CD4-positive, alpha-beta T cell treated with Interleukin-15 for 4 hours (primary cell): Measurements from ENCODE around the gene PLN.

Source experiments
- DNase-seq: peaks from one replicate; pipeline ENCODE4 v3.0.0-alpha.2; 2020; ENCODE audit warnings: low spot score

The PLN gene

DNA sequence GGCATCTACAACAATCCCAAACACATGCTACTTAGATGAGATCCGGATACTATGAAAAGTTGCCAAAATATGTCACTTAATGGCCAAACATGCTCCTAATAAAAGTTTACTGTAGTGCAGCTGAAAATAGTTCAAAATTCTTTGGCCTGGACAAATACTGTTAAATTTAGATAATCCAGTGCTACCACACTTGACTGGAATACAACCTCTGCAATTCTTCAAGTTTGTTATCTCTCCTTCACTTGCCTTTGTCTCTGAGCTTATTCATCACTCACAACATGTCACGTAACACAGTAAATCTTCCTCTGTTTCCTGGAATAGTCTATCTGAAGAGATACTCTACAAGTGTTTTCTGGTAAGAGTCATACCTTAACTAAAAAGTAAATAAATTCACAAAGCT lies 10.5 kb upstream of the PLN start:
- DNase-seq: no peak

GRCh38 chr6:118542184-118542952 lies 5.7 kb upstream of the PLN start:
- DNase-seq: no peak

DNA sequence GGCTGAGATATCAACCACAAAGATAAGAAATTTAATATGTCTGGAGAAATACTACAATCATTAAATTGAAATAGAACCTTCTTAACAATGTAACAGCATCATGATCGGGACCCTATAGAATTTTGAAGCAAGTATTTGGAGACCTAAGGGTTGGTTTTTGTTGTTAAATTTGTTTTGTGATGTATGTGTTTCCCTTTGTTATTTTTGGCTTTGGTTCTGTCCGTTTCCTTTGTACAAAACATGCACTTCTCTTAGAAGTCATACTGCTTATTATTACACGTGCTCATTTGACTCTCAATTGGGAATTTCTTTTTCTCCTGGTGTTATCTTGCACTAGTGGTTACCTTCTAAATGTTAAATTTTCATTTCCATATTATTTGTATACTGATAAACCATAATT lies 4.0 kb upstream of the PLN start:
- no peak for DNase-seq

DNA sequence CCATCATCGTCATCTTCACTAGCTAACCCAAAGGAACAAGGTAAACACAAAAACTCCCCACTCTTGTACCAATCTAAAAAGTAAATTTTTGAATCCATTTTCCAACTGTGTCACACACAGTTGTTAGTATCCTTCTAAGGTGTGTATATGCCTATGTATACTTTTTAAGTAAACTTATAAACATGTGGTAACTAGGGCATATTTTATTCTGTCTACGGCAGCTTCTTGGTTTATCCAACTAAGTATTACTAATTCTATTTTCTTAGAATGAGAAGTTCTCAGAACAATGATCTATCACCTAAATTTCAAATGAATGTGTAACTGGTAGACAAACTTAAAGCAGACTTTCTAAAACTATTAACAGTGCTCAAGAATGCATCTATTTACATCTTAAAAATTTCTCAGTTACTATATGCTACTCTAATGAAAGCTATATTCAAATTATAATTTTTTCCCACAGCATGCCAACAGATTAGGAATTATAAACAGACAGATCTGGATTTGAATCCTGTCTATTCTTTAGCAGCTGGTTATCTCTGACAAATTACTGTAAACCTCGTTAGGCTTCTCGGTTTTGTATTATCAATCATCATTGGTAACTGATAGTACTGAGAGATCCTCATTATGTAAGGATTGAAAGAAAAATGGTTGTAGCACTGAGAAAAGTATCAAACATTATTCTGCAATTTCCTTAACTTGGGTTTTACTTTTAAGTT lies 1.8 kb upstream of the PLN start:
- DNase-seq: no peak

DNA sequence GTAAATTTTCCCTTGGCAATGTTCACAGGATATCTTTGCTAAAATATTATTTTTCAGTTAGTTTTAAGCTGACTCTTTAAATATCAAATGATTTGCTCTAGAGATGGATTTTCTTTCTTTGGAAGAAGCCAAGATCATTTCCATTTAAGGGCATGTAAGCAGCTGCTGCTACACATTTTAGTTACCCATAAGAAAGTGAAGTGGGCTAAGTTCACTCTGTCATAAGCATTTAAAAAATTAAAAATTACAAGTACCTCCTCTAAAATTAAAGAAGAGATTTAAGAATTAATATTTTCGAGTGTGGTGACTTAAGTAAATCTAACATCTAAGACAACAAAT lies 1.2 kb upstream of the PLN start:
- no peak for DNase-seq

- DNase-seq: no peak
Measured at GRCh38 chr6:118548613-118549012, 517 bp downstream of the PLN start.

DNA sequence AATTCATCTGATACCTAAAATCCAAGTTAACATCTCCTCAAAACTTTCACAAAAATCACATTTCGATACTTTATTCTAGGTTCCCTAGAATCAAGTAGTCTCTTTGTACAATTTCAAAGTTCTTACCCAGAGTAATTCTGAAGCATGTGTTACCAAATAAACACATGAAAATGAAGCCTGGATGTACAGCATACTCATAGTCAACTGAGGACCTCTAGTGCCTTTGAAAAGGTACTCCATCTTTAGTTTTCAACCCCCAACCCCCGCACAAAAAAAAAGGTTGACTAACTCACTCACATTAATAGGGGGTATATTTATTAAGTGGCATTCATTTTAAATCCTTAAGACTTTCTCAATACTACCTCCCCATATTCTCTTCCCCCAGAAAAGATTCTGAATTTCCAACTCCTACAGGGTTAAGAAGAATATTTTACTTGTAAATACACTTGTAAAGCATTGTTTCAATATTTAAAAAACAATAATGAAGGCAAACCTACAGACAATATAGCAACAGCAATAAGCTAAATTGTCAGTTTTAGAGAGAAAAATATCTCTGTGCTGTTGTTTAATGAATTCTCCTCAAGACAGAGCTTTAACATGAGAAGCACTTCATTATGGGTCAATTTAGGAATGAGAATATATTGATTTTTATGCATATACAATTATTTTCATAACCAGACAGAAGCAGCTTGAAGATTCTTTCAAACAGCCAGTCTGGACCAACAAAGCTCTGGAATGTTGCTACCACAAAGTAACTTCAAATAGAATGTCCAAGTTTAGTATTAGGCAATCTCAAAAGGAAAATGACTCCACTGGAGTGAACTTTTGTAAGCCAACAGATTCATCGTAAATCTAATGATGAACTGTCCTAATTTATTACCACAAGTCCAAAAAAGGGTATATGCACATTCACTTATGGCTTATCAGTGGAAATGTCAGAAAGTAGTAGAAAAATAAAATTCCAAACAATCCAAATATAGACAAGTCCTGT lies 3.3 kb downstream of the PLN start:
- DNase-seq: peak; percentile 52

- DNase-seq: no peak
Measured at GRCh38 chr6:118553132-118553531, 5.0 kb downstream of the PLN start.

DNA sequence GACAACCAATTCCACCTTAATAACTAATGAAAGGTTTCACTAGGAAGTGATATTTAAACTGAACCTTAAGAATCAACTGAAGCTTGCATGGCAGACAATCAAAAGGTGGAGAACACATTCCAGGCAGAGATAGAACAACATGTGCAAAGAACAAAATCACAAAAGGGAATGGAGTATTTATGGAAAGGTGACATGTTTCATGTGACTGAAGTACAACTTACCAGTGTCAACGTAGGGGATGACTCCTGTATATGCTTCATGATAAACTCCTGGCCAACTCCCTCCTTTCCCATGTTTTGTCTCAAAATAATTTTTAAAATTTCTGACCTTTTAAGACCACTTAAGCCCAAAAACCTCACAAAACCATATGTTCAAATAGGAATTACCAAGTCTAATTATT lies 6.6 kb downstream of the PLN start:
- no peak for DNase-seq

DNA sequence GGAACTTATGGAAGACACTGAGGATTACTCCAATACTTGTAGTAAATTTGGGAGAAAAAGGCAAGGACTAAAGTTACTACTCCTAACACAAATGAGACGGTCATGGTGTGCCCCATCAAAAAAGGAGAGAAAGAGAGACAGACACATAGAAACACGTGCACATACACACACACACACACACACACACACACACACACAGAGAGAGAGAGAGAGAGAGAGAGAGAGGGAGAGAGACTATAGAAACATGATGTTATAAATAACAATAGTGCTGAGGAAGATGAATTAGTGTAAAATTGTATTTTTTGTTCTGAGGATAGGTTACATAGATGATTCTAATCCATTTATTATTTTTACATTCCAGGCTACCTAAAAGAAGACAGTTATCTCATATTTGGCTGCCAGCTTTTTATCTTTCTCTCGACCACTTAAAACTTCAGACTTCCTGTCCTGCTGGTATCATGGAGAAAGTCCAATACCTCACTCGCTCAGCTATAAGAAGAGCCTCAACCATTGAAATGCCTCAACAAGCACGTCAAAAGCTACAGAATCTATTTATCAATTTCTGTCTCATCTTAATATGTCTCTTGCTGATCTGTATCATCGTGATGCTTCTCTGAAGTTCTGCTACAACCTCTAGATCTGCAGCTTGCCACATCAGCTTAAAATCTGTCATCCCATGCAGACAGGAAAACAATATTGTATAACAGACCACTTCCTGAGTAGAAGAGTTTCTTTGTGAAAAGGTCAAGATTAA lies 10.5 kb downstream of the PLN start:
- peak; percentile 70 for DNase-seq

DNA sequence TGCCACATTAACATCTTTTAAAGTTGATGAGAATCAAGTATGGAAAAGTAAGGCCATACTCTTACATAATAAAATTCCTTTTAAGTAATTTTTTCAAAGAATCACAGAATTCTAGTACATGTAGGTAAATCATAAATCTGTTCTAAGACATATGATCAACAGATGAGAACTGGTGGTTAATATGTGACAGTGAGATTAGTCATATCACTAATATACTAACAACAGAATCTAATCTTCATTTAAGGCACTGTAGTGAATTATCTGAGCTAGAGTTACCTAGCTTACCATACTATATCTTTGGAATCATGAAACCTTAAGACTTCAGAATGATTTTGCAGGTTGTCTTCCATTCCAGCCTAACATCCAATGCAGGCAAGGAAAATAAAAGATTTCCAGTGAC lies 11.6 kb downstream of the PLN start:
- DNase-seq: peak; percentile 9

- DNase-seq: no peak
Measured at GRCh38 chr6:118562248-118562647, 14.2 kb downstream of the PLN start.

- no peak for DNase-seq
Measured at GRCh38 chr6:118562959-118563358, 14.9 kb downstream of the PLN start.

- DNase-seq: peak; percentile 65
Measured at GRCh38 chr6:118565311-118565960, 17.3 kb downstream of the PLN start.

DNA sequence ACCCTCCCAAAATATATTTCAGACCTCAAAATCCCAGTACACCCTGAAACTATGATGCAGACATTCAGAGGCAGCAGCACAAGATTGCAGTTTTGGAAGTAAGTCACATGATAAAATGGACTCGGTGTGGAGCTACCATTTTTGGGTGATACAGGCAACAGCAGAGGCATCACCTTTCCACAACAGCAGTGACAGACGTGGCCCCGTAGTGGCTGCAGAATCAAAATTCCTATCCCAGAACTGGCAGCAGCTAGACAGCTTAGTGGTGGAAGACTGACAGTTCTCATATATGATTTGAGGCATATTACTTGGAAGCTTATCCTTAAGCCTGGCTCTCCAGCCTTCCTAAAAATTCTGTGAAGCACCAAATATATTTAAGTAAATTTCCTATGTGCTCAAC lies 19.9 kb downstream of the PLN start:
- DNase-seq: no peak

DNA sequence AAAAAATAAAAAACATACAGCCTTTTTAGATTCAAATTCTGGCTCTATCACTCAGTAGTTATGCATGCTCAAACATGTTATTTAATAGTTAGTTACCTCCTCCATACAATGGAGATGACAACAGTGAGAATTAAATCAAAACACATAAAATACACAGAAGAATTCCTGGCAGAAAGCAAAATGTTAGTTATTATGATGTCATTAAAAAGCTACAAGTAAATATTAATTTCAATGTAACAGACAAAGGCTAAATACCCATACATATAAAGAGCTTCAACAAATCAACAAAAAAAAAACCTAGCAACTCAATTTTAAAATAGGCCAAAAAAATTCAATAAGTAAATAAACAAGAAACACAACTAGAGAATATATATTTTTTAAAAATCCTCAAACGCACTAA lies 21.4 kb downstream of the PLN start:
- DNase-seq: no peak

DNA sequence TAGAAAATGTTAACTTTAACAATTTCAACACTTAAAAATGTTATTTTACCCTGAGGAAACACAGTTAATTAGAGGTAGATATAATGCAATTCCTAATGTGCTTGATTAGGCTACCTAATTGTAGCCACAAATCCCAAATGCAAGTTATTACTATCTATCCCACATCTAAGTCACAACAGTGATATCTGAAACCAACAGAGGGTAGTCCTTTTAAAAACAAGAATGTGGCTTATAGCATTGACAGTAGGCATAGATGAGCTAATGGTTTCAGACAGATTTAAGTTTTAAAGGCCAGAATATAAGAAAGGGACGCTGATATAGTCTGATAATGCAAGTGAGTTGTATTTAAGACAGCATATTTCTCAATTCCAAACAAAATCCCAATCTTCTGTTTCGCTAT lies 23.0 kb downstream of the PLN start:
- no peak for DNase-seq

- no peak for DNase-seq
Measured at GRCh38 chr6:118574051-118574865, 26.2 kb downstream of the PLN start.

DNA sequence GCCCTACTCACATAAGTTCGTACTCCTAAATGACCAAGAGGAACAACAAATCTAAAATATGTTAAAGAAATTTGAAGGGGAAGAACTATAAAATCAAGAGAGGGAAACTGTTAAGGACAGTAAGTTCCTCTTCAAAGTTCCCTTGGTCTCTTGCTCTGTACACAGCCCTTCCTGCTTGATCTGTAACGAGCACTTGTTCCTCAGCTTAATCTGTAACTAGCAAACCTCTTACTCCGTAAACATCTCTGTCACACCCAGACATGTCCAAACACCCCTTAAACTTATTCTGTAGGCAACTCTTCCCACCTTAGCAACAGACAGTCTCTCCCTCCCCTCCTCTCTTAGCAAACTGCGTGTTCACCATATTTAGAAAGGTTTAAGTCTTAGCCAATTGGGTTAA lies 29.9 kb downstream of the PLN start:
- no peak for DNase-seq

DNA sequence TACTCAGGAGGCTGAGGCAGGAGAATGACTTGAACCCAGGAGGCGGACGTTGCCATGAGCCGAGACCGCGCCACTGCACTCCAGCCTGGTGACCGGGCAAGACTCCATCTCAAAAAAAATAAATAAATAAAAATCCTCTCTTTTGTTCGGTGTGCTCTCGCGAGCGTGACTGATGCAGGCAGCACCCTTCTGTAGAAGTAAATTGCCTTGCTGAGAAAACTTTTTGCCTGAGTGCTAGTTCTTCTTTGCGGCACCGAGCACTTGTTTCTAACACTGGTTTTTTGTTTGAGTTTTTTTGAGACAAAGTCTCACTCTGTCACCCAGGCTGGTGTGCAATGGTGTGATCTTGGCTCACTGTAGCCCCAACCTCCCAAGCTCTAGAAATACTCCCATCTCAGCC lies 30.5 kb downstream of the PLN start:
- no peak for DNase-seq

DNA sequence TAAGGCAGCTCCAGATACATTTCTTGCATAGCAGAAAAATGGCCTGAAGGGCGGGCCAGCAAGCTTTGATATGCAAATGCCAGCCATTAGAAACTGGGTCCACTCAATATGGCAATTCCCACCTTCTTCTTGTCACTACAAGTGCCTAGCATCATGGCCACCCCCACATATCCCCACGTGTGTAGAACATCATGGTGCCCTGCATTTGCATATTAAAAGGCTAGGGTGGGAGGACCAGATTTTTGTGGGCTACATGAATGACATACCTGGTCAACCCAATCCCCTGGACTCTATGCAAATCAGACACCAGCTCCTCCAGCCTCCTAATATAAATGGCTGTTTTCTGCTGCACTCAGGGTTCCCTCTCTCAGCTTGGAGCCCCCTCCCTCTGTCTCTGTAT lies 31.7 kb downstream of the PLN start:
- no peak for DNase-seq
